ENCODE results near the gene MAPKAPK2. TPM values are rescaled to one million over a fixed set of nuclear protein-coding genes. Genes with fewer than 3 reads are reported as not detected.
A peak's percentile ranks its signal among the peaks of the same experiment; 100 is the strongest.

The MAPKAPK2 gene
- total and polyA plus RNA-seq, 2 experiments from 2014 or later, result 12.8 to 39.4 TPM

DNA sequence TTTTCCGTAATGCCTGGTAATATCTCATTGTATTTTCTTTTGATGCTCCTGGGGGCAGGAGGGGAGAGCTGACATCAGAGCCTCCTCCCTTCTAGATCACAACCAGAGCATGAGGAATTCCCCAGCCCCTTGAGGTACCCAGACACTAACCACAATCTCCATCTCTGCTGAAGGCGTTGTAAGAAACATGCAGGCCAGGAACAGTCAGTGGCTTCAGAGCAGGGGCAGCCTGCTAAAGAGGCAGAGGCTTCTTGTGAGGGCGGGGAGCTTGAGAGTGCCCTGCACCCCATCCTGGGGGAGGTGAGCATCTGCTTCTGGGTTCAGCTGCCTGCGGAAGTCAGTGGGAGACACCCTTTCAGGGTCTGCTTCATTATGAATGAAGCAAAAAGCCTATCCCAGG is 19.0 kb downstream of the MAPKAPK2 start:
- H3K4me1 ChIP-seq (ENCODE audit: insufficient read depth), result peaks cover 49% of the 10 kb centered on the region
- H3K27ac ChIP-seq, result no peak overlapping the region
- TF ChIP-seq EZH2 (IDR thresholded peaks at IDR 0.05; ENCODE audit: borderline replicate concordance) (no peak), CTCF (IDR thresholded peaks at IDR 0.05; ENCODE audit: poor library complexity) (no peak), EZH2phosphoT487 (IDR thresholded peaks at IDR 0.05; ENCODE audit: low read depth, severe bottlenecking, unreplicated experiment) (no peak)
- peaks cover 100% of the 10 kb centered on the region for H3K79me2 ChIP-seq
- no peak overlapping the region for H2AFZ ChIP-seq
- DNase-seq (ENCODE audit: low spot score), result no peak
- no peaks in the 10 kb centered on the region for H3K9me3 ChIP-seq (ENCODE audit: low read depth)
- WGBS (ENCODE audit: low lambda C conversion rate, missing lambda C conversion rate), result 90% methylated on average over 4 of the region's 4 CpGs
- H3K27me3 ChIP-seq, result no peaks in the 10 kb centered on the region
- no peaks in the 10 kb centered on the region for H3K9me2 ChIP-seq (replicated peaks; ENCODE audit: insufficient read depth)
- no peak overlapping the region for H3K4me2 ChIP-seq
- H4K20me1 ChIP-seq (ENCODE audit: insufficient read depth, poor library complexity, severe bottlenecking), result peaks cover 100% of the 10 kb centered on the region
- no peaks in the 10 kb centered on the region for H3K36me3 ChIP-seq (replicated peaks; ENCODE audit: insufficient read depth, low read depth)
- no peak overlapping the region for H3K4me3 ChIP-seq

DNA sequence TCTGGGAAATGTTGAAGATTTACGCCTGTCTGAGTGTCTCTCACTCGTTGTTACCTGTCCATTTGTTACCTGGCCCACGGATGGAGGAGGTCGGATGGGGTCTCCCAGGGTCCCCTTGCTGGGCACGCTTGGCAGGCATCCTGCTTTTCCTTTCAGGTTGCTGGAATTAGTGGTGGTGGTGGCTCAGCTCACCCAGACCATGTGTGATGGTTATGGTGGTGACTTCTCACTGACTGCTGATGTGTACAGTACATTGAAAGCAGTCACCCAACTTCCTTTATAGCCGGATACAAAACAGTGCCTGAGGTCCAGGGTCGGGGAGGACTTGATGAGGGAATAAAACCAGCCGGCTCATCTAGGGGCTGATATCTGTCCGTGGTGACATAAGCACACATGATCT is 19.5 kb downstream of the MAPKAPK2 start:
- Histone ChIP-seq H3K9me2 (replicated peaks; ENCODE audit: insufficient read depth) (no peaks in the 10 kb centered on the region), H3K27me3 (no peaks in the 10 kb centered on the region), H3K9me3 (ENCODE audit: low read depth) (no peaks in the 10 kb centered on the region), H3K4me1 (ENCODE audit: insufficient read depth) (peaks cover 55% of the 10 kb centered on the region), H3K36me3 (replicated peaks; ENCODE audit: insufficient read depth, low read depth) (no peaks in the 10 kb centered on the region), H2AFZ (no peak overlapping the region), H4K20me1 (ENCODE audit: insufficient read depth, poor library complexity, severe bottlenecking) (peaks cover 100% of the 10 kb centered on the region), H3K4me2 (no peak overlapping the region), H3K4me3 (no peak overlapping the region), H3K79me2 (peaks cover 100% of the 10 kb centered on the region), H3K27ac (no peak overlapping the region)
- 91% methylated on average over 9 of the region's 9 CpGs for WGBS (ENCODE audit: low lambda C conversion rate, missing lambda C conversion rate)
- DNase-seq (ENCODE audit: low spot score), result no peak
- no peak for TF ChIP-seq EZH2phosphoT487 (IDR thresholded peaks at IDR 0.05; ENCODE audit: low read depth, severe bottlenecking, unreplicated experiment)
- no peak for TF ChIP-seq EZH2 (IDR thresholded peaks at IDR 0.05; ENCODE audit: borderline replicate concordance)
- no peak for TF ChIP-seq CTCF (IDR thresholded peaks at IDR 0.05; ENCODE audit: poor library complexity)

GRCh38 chr1:206705191-206705590 is 20.5 kb downstream of the MAPKAPK2 start:
- DNase-seq (ENCODE audit: low spot score), result peak; percentile 52
- H3K4me3 ChIP-seq, result no peak overlapping the region
- no peak overlapping the region for H2AFZ ChIP-seq
- H3K4me2 ChIP-seq, result peak overlapping the region; percentile 45
- no peak for TF ChIP-seq CTCF (IDR thresholded peaks at IDR 0.05; ENCODE audit: poor library complexity)
- H3K79me2 ChIP-seq, result peaks cover 100% of the 10 kb centered on the region
- peaks cover 61% of the 10 kb centered on the region for H3K4me1 ChIP-seq (ENCODE audit: insufficient read depth)
- 31% methylated on average over 4 of the region's 4 CpGs for WGBS (ENCODE audit: low lambda C conversion rate, missing lambda C conversion rate)
- no peaks in the 10 kb centered on the region for H3K9me3 ChIP-seq (ENCODE audit: low read depth)
- peak overlapping the region; percentile 47 for H3K27ac ChIP-seq
- no peaks in the 10 kb centered on the region for H3K9me2 ChIP-seq (replicated peaks; ENCODE audit: insufficient read depth)
- H3K27me3 ChIP-seq, result no peaks in the 10 kb centered on the region
- no peaks in the 10 kb centered on the region for H3K36me3 ChIP-seq (replicated peaks; ENCODE audit: insufficient read depth, low read depth)
- H4K20me1 ChIP-seq (ENCODE audit: insufficient read depth, poor library complexity, severe bottlenecking), result peaks cover 99% of the 10 kb centered on the region

DNA sequence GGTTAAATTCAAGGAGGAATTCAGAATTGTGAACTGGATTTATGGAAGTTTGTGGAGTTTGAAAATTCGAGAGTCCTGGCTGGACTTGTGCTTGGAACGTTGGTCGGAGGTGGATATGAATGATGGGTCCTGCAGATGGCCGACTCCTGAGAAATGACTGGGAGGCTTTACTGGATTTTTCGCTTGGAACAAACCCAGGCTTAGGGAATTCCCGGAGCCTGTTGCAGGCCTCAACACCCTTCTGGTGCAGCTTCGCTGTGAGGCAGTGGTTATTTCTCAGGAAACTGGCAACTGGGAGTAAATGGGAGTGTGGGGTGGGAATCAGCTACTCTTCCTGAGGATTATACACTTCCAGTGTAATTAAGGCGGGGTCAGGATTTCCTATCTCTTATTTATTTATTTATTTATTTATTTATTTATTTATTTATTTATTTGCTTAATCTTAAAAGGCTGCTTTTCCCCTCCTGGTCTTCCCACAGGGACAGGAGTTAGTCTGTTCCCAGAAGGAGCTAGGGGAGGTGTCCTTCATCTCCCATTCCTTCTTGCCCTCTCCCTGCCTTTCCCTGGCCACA is 21.1 kb downstream of the MAPKAPK2 start:
- H3K27me3 ChIP-seq, result no peaks in the 10 kb centered on the region
- H3K79me2 ChIP-seq, result peaks cover 100% of the 10 kb centered on the region
- peaks cover 99% of the 10 kb centered on the region for H4K20me1 ChIP-seq (ENCODE audit: insufficient read depth, poor library complexity, severe bottlenecking)
- no peaks in the 10 kb centered on the region for H3K36me3 ChIP-seq (replicated peaks; ENCODE audit: insufficient read depth, low read depth)
- no peaks in the 10 kb centered on the region for H3K9me3 ChIP-seq (ENCODE audit: low read depth)
- no peak overlapping the region for H2AFZ ChIP-seq
- H3K4me1 ChIP-seq (ENCODE audit: insufficient read depth), result peaks cover 57% of the 10 kb centered on the region
- DNase-seq (ENCODE audit: low spot score), result no peak
- no peaks in the 10 kb centered on the region for H3K9me2 ChIP-seq (replicated peaks; ENCODE audit: insufficient read depth)
- TF ChIP-seq EZH2phosphoT487 (IDR thresholded peaks at IDR 0.05; ENCODE audit: low read depth, severe bottlenecking, unreplicated experiment) (no peak), EZH2 (IDR thresholded peaks at IDR 0.05; ENCODE audit: borderline replicate concordance) (no peak), CTCF (IDR thresholded peaks at IDR 0.05; ENCODE audit: poor library complexity) (no peak)
- 77% methylated on average over 8 of the region's 8 CpGs for WGBS (ENCODE audit: low lambda C conversion rate, missing lambda C conversion rate)
- H3K4me2 ChIP-seq, result peak overlapping the region; percentile 45
- no peak overlapping the region for H3K4me3 ChIP-seq
- H3K27ac ChIP-seq, result peak overlapping the region; percentile 47

All from hepatocyte (in vitro differentiated cells).